HL-60 (cell line): Measurements from ENCODE around the gene HLA-DQA1.

Source experiments
- DNase-seq, 2 experiments: peaks; one replicate each; pipeline ENCODE4 v3.0.0-alpha.2; 2010 to 2020; ENCODE audit warnings: low read depth in 1 of 2, low spot score in 1 of 2
- H3K27ac ChIP-seq: fragments of 250-450 bp; sonication (Bioruptor Pico); replicated peaks from 2 replicates; pipeline ENCODE4 v1.5.1; 2020; ENCODE audit warnings: mild to moderate bottlenecking, moderate library complexity
- H3K27me3 ChIP-seq: fragments of 250-450 bp; sonication (Bioruptor Pico); 2 replicates; pipeline ENCODE4 v1.5.1; 2021; ENCODE audit warnings: mild to moderate bottlenecking, moderate library complexity; ENCODE audit not compliant: insufficient read depth, poor library complexity, severe bottlenecking
- H3K4me3 ChIP-seq: replicated peaks from 2 replicates; pipeline ENCODE4 v1.5.1; 2011; ENCODE audit warnings: mild to moderate bottlenecking, control low read depth, low read length; ENCODE audit not compliant: insufficient read depth
- CTCF ChIP-seq: IDR thresholded peaks from one replicate; pipeline ENCODE4 v1.5.1; 2011; ENCODE audit warnings: low read length, control low read depth, inconsistent platforms; ENCODE audit not compliant: insufficient read depth
- GABPA ChIP-seq: IDR thresholded peaks from 2 replicates; pipeline ENCODE4 v1.6.1; 2012; ENCODE audit warnings: low read depth
- POLR2AphosphoS5 ChIP-seq: IDR thresholded peaks from 2 replicates; pipeline ENCODE4 v1.6.1; 2012; ENCODE audit warnings: low read depth
- REST ChIP-seq: IDR thresholded peaks from 2 replicates; pipeline ENCODE4 v1.6.1; 2012; ENCODE audit warnings: low read depth; ENCODE audit not compliant: insufficient replicate concordance
- SPI1 ChIP-seq: IDR thresholded peaks from 2 replicates; pipeline ENCODE4 v1.6.1; 2012; ENCODE audit warnings: low read depth, mild to moderate bottlenecking, borderline replicate concordance

HLA-DQA1 gene

GRCh38 chr6:32608362-32608761 is 28.8 kb upstream of the HLA-DQA1 start:
- Histone ChIP-seq H3K27ac (no peak overlapping the region), H3K4me3 (no peak overlapping the region), H3K27me3 (no peaks in the 10 kb centered on the region)
- DNase-seq: no peak
- no peak for TF ChIP-seq GABPA

- no peak for DNase-seq
- Histone ChIP-seq H3K4me3 (no peak overlapping the region), H3K27ac (no peak overlapping the region), H3K27me3 (peaks cover 2% of the 10 kb centered on the region)
- TF ChIP-seq CTCF (no peak), POLR2AphosphoS5 (no peak), GABPA (no peak), SPI1 (no peak), REST (no peak)
Measured at GRCh38 chr6:32609391-32609730, 27.8 kb upstream of the HLA-DQA1 start.

- TF ChIP-seq POLR2AphosphoS5 (no peak), SPI1 (no peak), GABPA (no peak), CTCF (no peak), REST (no peak)
- peaks cover 2% of the 10 kb centered on the region for H3K27me3 ChIP-seq
- DNase-seq: peak in 1 of 2 experiments; percentile 49
- no peak overlapping the region for H3K27ac ChIP-seq
- no peak overlapping the region for H3K4me3 ChIP-seq
Measured at GRCh38 chr6:32609731-32610640, 27.2 kb upstream of the HLA-DQA1 start.

GRCh38 chr6:32610682-32611296 is 26.4 kb upstream of the HLA-DQA1 start:
- Histone ChIP-seq H3K27me3 (peaks cover 5% of the 10 kb centered on the region), H3K27ac (no peak overlapping the region), H3K4me3 (no peak overlapping the region)
- TF ChIP-seq REST: no peak
- no peak for TF ChIP-seq POLR2AphosphoS5
- no peak for TF ChIP-seq GABPA
- TF ChIP-seq SPI1: no peak
- TF ChIP-seq CTCF: no peak
- DNase-seq: no peak
